ENCODE data around the gene CEP85L.

GRCh38 chr6:118627724-118628123, 23.7 kb downstream of the CEP85L start:
- TF ChIP-seq CTCF (IDR thresholded peaks at IDR 0.05 in 8 of 11, conservative IDR thresholded peaks at IDR 0.05 in 3 of 11) (no peak), POLR2A (IDR thresholded peaks at IDR 0.05) (no peak), POLR2AphosphoS5 (IDR thresholded peaks at IDR 0.05) (no peak)
